Trophoblast cell (in vitro differentiated cells and primary cell): ENCODE measurements around the gene SELENOI.

Experiments used
- DNase-seq, 2 donors: peaks; one replicate each; pipeline ENCODE4 v3.0.0-alpha.2; 2016
- H2AFZ ChIP-seq: 2 replicates; pipeline ENCODE4 v1.6.1; 2013; ENCODE audit warnings: low read length, moderate library complexity, mild to moderate bottlenecking; ENCODE audit not compliant: insufficient read depth, poor library complexity
- H2AK5ac ChIP-seq: 2 replicates; pipeline ENCODE4 v1.6.1; 2013; ENCODE audit warnings: mild to moderate bottlenecking, low read length
- H2BK120ac ChIP-seq: 2 replicates; pipeline ENCODE4 v1.6.1; 2013; ENCODE audit warnings: low read length, mild to moderate bottlenecking, moderate library complexity; ENCODE audit not compliant: insufficient read depth, poor library complexity
- H2BK12ac ChIP-seq: 2 replicates; pipeline ENCODE4 v1.6.1; 2013; ENCODE audit warnings: mild to moderate bottlenecking, low read length, moderate library complexity
- H2BK5ac ChIP-seq: 2 replicates; pipeline ENCODE4 v1.6.1; 2013; ENCODE audit warnings: low read length, low read depth, moderate library complexity, mild to moderate bottlenecking; ENCODE audit not compliant: poor library complexity
- H3K14ac ChIP-seq: 2 replicates; pipeline ENCODE4 v1.6.1; 2013; ENCODE audit warnings: mild to moderate bottlenecking, low read length
- H3K18ac ChIP-seq: 2 replicates; pipeline ENCODE4 v1.6.1; 2013; ENCODE audit warnings: mild to moderate bottlenecking, low read length
- H3K23ac ChIP-seq: 2 replicates; pipeline ENCODE4 v1.6.1; 2013; ENCODE audit warnings: low read length
- H3K27ac ChIP-seq: 2 replicates; pipeline ENCODE4 v1.5.1; 2013; ENCODE audit warnings: low read depth, mild to moderate bottlenecking, inconsistent platforms, low read length, moderate library complexity
- H3K27me3 ChIP-seq: 2 replicates; pipeline ENCODE4 v1.6.1; 2013; ENCODE audit warnings: inconsistent platforms, mild to moderate bottlenecking, low read length, moderate library complexity; ENCODE audit not compliant: insufficient read depth
- H3K36me3 ChIP-seq, 2 experiments: 1 replicate in 1 of 2; 2 replicates in 1 of 2; pipeline ENCODE4 v1.6.1; 2013; ENCODE audit warnings: low read length in 2 of 2, mild to moderate bottlenecking in 2 of 2, moderate library complexity in 1 of 2; ENCODE audit not compliant: insufficient read depth in 2 of 2, control insufficient read depth in 1 of 2
- H3K4ac ChIP-seq: 2 replicates; pipeline ENCODE4 v1.6.1; 2013; ENCODE audit warnings: low read depth, mild to moderate bottlenecking, low read length, moderate library complexity
- H3K4me1 ChIP-seq, 2 experiments: 1 replicate in 1 of 2; 2 replicates in 1 of 2; pipeline ENCODE4 v1.6.1; 2013; ENCODE audit warnings: low read length in 2 of 2, mild to moderate bottlenecking in 2 of 2, moderate library complexity in 1 of 2; ENCODE audit not compliant: insufficient read depth in 2 of 2, control insufficient read depth in 1 of 2
- H3K4me2 ChIP-seq: 2 replicates; pipeline ENCODE4 v1.6.1; 2013; ENCODE audit warnings: inconsistent platforms, mild to moderate bottlenecking, low read length, moderate library complexity
- H3K4me3 ChIP-seq: 2 replicates; pipeline ENCODE4 v1.5.1; 2013; ENCODE audit warnings: mild to moderate bottlenecking, low read depth, low read length, inconsistent platforms
- H3K79me1 ChIP-seq: one replicate; pipeline ENCODE4 v1.6.1; 2013; ENCODE audit warnings: low read length
- H3K79me2 ChIP-seq: 2 replicates; pipeline ENCODE4 v1.6.1; 2013; ENCODE audit warnings: low read length, mild to moderate bottlenecking; ENCODE audit not compliant: control insufficient read depth, insufficient read depth, poor library complexity
- H3K9ac ChIP-seq: 2 replicates; pipeline ENCODE4 v1.6.1; 2013; ENCODE audit warnings: mild to moderate bottlenecking, low read length
- H3K9me3 ChIP-seq: 2 replicates; pipeline ENCODE4 v1.6.1; 2013; ENCODE audit warnings: low read depth, mild to moderate bottlenecking, control low read depth, inconsistent platforms, low read length; ENCODE audit not compliant: insufficient read depth
- H4K12ac ChIP-seq: 2 replicates; pipeline ENCODE4 v1.6.1; 2013; ENCODE audit warnings: low read depth, mild to moderate bottlenecking, low read length, moderate library complexity
- H4K8ac ChIP-seq: 2 replicates; pipeline ENCODE4 v1.6.1; 2013; ENCODE audit warnings: low read depth, mild to moderate bottlenecking, low read length, moderate library complexity
- H4K91ac ChIP-seq: one replicate; pipeline ENCODE4 v1.6.1; 2013; ENCODE audit warnings: low read depth, mild to moderate bottlenecking, low read length, moderate library complexity
- WGBS: extraction: QIAGEN DNeasy Blood & Tissue Kit; methylation state at CpG from one replicate; pipeline ENCODE4 v1.1.7; 2013; ENCODE audit warnings: missing lambda C conversion rate; ENCODE audit not compliant: insufficient read length, insufficient coverage; ENCODE audit errors: extremely low coverage; 5-methylcytosine and 5-hydroxymethylcytosine counted together

SELENOI gene

DNA sequence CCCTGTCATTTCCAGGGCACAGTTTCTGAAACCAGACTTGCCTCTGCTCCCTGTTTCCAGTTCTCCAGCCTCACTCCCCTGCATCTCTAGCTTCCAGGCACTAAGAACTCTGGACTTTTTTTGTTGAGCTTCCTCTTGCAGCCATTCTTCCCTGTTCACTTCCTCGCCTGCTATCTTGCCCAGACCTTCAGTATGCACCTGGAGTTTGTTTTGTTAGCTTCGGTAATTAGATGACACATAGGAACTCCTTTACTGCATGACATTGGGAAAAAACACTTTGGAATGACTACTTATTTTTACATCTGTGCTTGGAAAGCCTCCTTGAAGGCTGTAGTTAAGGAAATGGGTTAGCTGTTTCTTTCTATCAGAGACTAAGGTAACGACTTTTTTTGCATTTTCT, 96.8 kb downstream of the SELENOI start:
- Histone ChIP-seq H3K79me2 (no peaks in the 10 kb centered on the region), H4K8ac (no peak overlapping the region), H3K27ac (no peak overlapping the region), H3K9me3 (no peaks in the 10 kb centered on the region), H4K91ac (no peak overlapping the region), H3K27me3 (no peaks in the 10 kb centered on the region), H2BK120ac (no peak overlapping the region), H3K4me3 (no peak overlapping the region), H3K36me3 (no peaks in the 10 kb centered on the region), H3K4me2 (no peak overlapping the region), H3K14ac (no peak overlapping the region), H3K4me1 (peaks cover 0 to 2% of the 10 kb centered on the region in 2 experiments), H2BK5ac (no peak overlapping the region), H2AFZ (no peak overlapping the region), H2BK12ac (no peak overlapping the region), H3K79me1 (no peaks in the 10 kb centered on the region), H4K12ac (no peak overlapping the region), H3K18ac (no peak overlapping the region), H3K4ac (no peak overlapping the region), H3K9ac (no peak overlapping the region), H2AK5ac (no peak overlapping the region), H3K23ac (no peak overlapping the region)
- WGBS = no CpG with 5 or more reads among the region's 3 CpGs
- DNase-seq = peak in 1 of 2 donors; percentile 25

DNA sequence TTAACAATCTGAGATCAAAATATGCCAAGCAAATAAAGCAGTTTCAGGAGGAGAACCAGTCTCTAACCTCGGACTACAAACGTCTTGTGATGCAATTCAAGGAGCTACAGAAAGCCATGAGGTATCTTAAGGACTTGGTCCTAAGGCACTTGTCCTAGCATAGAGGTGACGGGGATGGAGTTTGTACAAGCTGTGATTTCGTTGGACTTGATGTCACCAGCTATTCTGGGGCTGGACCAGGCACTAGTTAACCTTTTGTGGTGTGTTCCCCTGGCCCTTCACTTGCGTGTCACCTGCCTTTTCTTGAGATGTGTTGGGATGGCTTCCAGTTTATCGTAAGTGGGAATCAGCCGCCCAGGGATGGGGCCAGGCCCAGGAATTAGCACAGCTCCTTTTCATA, 98.3 kb downstream of the SELENOI start:
- no CpG with 5 or more reads among the region's 7 CpGs for WGBS
- H3K4me3 ChIP-seq = no peak overlapping the region

More for the DNA sequence above, 98.3 kb downstream of the SELENOI start:
- no peak for DNase-seq
- H3K27ac ChIP-seq = no peak overlapping the region
- H3K9ac ChIP-seq = no peak overlapping the region
- no peaks in the 10 kb centered on the region for H3K36me3 ChIP-seq
- no peaks in the 10 kb centered on the region for H3K27me3 ChIP-seq
- no peak overlapping the region for H4K8ac ChIP-seq
- no peak overlapping the region for H3K4ac ChIP-seq
- no peaks in the 10 kb centered on the region for H3K9me3 ChIP-seq
- no peak overlapping the region for H2AK5ac ChIP-seq
- no peak overlapping the region for H3K18ac ChIP-seq
- H2BK5ac ChIP-seq = no peak overlapping the region
- no peak overlapping the region for H4K12ac ChIP-seq
- H3K4me1 ChIP-seq = peaks cover 0 to 2% of the 10 kb centered on the region in 2 experiments
- no peak overlapping the region for H2AFZ ChIP-seq
- no peaks in the 10 kb centered on the region for H3K79me2 ChIP-seq
- no peak overlapping the region for H2BK12ac ChIP-seq
- H3K79me1 ChIP-seq = no peaks in the 10 kb centered on the region
- no peak overlapping the region for H4K91ac ChIP-seq
- no peak overlapping the region for H2BK120ac ChIP-seq
- no peak overlapping the region for H3K14ac ChIP-seq
- H3K4me2 ChIP-seq = no peak overlapping the region
- no peak overlapping the region for H3K23ac ChIP-seq
